GM18909 (cell line): ENCODE measurements around the gene ICOS.
"Not testable (repeated sequence)": the region's sequence is repeated elsewhere in the genome, so short reads cannot be mapped to it uniquely, and the experiment has no call there.

ENCODE experiments used
- ATAC-seq: cut with Tn5 transposase; IDR thresholded peaks from one replicate; pipeline ENCODE4 v1.9.1; 2021; ENCODE audit warnings: mild to moderate bottlenecking; ENCODE audit not compliant: unreplicated experiment, poor library complexity

The ICOS gene

GRCh38 chr2:203972066-203972465, 35.5 kb downstream of the ICOS start:
- ATAC-seq: peak; percentile 79

GRCh38 chr2:203973000-203973399, 36.4 kb downstream of the ICOS start:
- ATAC-seq: peak; percentile 83

- ATAC-seq: peak; percentile 30
Observed at GRCh38 chr2:203973676-203974075, 37.1 kb downstream of the ICOS start.

GRCh38 chr2:203975912-203976311, 39.3 kb downstream of the ICOS start:
- no peak for ATAC-seq

DNA sequence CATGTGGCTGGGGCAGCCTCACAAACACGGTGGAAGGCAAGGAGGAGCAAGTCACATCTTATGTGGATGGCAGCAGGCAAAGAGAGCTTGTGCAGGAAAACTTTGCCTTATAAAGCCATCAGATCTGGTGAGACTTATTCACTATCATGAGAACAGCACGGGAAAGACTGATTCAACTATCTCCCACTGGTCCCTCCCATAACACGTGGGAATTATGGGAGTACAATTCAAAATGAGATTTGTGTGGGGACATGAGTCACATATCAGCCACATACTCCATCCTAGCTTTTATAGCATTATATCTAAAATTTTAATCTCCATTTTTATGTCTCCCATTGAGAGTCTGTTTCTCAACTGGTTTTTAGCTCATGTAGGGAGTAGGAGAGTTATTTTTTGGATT, 45.7 kb downstream of the ICOS start:
- no peak for ATAC-seq

GRCh38 chr2:203983064-203983715, 46.6 kb downstream of the ICOS start:
- no peak for ATAC-seq

DNA sequence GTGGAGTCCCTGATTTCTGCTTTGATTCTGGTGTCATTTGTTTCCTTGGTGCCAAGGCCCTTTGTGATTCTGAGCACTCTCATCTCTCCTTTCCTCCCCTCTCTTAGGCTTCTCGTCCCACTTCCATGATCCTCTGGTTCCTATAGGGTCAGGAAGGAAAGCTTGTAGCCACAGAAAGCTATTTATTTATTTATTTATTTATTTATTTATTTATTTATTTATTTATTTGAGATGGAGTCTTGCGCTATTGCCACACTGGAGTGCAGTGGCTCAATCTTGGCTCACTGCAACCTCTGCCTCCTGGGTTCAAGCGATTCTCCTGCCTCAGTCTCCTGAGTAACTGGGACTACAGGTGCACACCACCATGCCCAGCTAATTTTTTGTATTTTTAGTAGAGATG, 49.4 kb downstream of the ICOS start:
- not testable (repeated sequence) for ATAC-seq

DNA sequence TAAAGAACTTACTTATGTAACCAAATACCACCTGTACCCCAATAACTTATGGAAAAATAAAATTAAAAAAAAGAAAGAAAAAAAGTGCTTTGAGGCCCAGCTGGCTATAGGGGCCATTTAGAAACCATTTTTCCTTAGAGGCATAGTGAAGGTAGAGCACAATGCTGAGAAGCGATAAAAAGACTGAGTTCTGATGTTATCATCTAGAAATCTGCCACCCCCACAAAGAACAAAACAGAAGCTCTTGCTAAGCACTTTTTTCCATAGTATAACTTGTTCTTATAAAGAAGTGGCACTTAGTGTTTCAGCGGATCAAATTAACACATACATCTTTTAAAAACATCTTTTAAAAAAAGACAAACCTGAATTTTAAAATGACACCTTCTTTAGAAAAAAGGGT, 51.4 kb downstream of the ICOS start:
- no peak for ATAC-seq

DNA sequence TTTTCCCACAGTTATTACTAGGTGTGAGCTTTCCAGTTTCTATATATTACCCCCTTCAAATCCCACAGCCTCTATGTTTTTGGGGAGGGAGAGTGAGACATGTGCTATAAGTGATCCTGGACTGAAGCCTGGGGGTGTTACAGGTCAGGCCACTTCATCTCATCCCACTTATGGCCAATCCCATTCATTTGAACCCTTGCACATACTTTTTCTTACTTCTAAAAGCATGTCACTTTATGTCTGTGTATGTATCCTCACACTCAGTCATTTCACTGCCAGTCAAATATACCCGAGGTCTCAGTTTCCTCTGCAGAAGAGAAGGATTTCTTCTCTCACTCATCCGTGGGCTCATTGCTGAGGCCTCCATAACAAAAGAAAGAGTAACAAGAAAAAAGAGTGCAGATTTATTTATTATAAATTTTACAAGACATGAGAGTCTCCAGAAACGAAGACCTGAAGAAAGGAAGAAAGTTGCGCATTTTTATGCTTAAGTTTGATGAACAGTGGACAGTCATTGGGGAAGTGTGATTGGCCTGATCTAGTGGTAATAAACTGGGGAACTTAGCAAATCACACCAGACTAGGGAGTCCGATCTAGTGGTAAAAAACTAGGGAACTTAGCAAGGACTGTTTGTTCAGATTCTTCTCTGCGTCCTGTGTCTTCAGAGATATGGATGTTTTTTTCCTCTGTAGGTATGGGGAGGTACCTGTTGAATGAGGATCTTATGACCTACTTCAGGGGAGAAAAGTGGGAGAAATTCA, 52.1 kb downstream of the ICOS start:
- no peak for ATAC-seq

DNA sequence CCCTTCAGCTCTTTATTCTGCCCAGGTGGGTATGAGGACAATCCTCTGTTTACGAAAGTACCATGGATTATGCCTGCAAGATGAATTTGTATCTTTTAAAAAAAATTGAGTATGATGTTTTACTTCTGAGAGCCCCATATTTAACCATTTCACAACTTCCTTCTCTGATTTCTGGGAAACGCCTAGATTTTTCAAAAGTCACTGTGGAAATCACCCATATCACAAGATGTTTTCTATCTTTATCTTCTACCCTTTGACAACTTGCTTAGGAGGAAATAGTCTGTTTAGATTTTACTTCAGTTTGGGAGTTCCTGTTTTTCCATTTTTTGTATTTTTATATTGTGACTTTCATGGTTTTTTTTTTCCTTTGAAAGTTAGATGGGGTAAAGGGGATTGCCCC, 53.0 kb downstream of the ICOS start:
- no peak for ATAC-seq

DNA sequence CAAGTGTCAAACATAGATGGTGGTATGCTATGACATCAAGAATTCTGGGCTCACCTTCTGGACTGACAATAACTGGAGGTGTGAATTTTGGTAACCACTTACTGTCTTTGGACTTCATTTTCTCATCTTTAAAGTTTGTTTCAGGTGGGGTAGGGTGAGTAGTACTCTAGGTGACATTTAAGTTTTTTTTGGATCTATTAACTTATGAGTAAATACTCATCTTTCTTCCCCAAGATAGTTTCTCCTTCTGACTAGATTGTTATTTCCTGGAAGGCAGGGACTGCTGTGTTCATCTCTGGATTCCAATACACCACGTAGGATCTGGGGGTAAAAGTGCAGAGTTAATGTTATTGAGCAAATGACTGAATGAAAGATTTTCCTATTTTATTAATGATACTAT, 55.9 kb downstream of the ICOS start:
- ATAC-seq: no peak

DNA sequence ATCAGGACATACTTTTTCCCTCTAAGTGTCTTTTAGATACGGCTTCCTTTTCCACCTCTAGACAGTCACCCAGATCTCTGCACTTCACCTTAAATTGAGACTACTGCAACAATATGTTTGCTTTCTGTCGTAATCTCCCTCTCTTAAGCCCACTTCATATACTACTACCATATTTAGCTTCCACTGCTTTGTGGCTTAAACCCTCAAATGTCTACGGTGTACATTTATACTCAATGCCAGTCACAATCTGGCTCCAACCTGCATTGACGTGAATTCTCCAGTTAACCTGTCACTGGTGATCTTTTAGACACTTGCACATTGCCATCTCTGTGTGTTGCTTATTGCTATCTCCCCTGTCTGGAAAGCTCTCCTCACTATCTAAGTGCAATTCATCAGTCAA, 56.4 kb downstream of the ICOS start:
- ATAC-seq: no peak

- peak; percentile 41 for ATAC-seq
Observed at GRCh38 chr2:203993560-203993959, 57.0 kb downstream of the ICOS start.

GRCh38 chr2:203994735-203995134, 58.2 kb downstream of the ICOS start:
- ATAC-seq: peak; percentile 59

- ATAC-seq: no peak
Observed at GRCh38 chr2:203996692-203997091, 60.1 kb downstream of the ICOS start.

DNA sequence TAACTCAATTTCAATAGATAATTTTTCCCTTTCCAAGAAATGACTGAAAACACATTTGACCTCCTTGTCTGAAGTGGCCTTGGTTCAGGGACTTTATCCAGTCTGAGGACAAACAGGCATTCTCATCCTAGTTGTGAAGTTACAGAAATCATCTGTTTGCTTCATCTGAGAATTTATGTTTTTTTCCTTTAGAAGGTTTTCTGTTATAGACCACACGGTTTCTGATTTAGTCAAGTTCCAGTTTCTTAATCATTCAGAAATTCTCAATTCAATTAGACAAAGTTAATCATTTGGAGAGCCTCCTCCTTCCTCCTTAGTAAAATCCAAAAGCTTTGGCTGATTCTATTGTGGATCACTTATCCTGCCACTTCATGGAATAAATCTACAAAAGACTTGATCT, 60.9 kb downstream of the ICOS start:
- ATAC-seq: peak; percentile 51

GRCh38 chr2:203997980-203998809, 61.6 kb downstream of the ICOS start:
- ATAC-seq: no peak

DNA sequence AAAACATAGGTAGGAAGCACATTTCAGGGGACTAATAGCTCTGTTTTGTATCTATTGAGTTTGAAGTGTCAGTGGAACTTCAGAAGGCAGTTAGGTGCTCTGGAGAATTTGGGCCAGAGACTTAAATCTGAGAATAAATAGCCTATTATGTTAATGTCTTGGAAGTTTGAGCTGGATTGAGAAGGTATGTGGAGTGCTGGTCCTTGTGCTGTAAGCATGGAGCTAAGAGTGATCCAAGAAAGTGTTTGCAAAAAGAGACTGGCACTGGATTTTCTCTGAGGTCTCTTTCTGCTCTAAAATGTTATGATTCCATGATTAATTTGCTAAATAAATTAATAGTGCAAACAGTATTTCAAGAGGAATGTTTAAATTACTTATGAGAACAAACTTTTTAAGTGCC, 63.3 kb downstream of the ICOS start:
- no peak for ATAC-seq

DNA sequence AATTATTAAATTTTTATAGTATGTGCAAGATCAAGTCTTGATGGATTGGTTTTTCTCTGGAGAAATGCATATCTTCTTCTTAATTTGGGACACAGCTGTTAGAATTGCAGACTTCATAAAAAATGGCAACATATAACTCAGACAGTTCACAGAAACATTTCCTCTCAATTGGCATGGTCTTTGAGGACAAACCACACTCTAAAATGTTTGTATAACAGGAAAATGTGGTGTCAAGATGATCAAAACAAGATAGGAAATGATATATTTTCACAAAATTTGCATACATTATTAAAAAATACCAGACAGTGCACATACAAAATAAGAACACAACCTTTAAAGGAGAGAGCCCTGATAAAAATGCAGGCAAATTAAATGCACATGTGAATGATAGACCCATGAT, 63.9 kb downstream of the ICOS start:
- no peak for ATAC-seq

- ATAC-seq: no peak
Observed at GRCh38 chr2:204003276-204003990, 66.9 kb downstream of the ICOS start.

DNA sequence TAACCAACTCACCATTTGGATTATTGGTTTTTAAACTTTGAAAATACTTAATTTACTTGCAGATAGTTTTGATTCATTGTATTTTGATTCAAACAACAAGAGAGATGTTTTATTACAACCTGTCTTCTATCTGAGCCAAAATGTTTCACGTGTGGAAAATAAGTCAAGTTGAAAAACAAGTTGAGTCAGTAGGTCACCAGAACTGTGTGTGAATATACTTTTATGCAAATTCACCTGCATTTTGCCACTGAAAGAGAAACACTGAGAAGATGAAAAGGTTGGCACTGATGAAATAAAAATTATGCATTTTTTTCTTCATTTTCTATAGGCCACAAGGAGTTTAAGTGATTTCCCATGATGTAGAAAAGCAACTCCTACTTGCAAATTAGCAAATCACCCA, 68.3 kb downstream of the ICOS start:
- no peak for ATAC-seq
